ENCODE results near the gene NRXN3.

GRCh38 chr14:78164226-78164853, 5.8 kb upstream of the NRXN3 start:
- no peak for TF ChIP-seq POLR2A (IDR thresholded peaks at IDR 0.05)
- TF ChIP-seq, protein P1, sequence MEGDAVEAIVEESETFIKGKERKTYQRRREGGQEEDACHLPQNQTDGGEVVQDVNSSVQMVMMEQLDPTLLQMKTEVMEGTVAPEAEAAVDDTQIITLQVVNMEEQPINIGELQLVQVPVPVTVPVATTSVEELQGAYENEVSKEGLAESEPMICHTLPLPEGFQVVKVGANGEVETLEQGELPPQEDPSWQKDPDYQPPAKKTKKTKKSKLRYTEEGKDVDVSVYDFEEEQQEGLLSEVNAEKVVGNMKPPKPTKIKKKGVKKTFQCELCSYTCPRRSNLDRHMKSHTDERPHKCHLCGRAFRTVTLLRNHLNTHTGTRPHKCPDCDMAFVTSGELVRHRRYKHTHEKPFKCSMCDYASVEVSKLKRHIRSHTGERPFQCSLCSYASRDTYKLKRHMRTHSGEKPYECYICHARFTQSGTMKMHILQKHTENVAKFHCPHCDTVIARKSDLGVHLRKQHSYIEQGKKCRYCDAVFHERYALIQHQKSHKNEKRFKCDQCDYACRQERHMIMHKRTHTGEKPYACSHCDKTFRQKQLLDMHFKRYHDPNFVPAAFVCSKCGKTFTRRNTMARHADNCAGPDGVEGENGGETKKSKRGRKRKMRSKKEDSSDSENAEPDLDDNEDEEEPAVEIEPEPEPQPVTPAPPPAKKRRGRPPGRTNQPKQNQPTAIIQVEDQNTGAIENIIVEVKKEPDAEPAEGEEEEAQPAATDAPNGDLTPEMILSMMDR (IDR thresholded peaks at IDR 0.05): peak in 5 of 7 experiments; percentile 23 to 44 (median 38)

Measured in body of pancreas (tissue), 4 donors.